ENCODE measurements around the gene EXOG.

The EXOG gene

GRCh38 chr3:38548154-38548931 lies 52.2 kb downstream of the EXOG start:
- Histone ChIP-seq H3K9ac (ENCODE audit: low read length in 2 of 2) (no peak overlapping the region), H3K36me3 (ENCODE audit: control insufficient read depth in 2 of 2, insufficient read depth in 2 of 2, low read length in 2 of 2) (no peaks in the 10 kb centered on the region), H3K27me3 (ENCODE audit: control insufficient read depth in 1 of 2, insufficient read depth in 2 of 2, low read length in 2 of 2) (no peaks in the 10 kb centered on the region), H3K27ac (ENCODE audit: low read length) (no peak overlapping the region), H3K9me3 (ENCODE audit: control insufficient read depth in 2 of 2, low read length in 2 of 2) (no peaks in the 10 kb centered on the region), H3K4me1 (ENCODE audit: control insufficient read depth, insufficient read depth, low read length) (no peaks in the 10 kb centered on the region), H3K4me3 (ENCODE audit: low read length in 2 of 2) (no peak overlapping the region)

- Histone ChIP-seq H3K9me3 (ENCODE audit: control insufficient read depth in 2 of 2, low read length in 2 of 2) (peaks cover 3 to 6% of the 10 kb centered on the region in 2 donors), H3K4me1 (ENCODE audit: control insufficient read depth, insufficient read depth, low read length) (no peaks in the 10 kb centered on the region), H3K4me3 (ENCODE audit: low read length in 2 of 2) (no peak overlapping the region), H3K27me3 (ENCODE audit: control insufficient read depth in 1 of 2, insufficient read depth in 2 of 2, low read length in 2 of 2) (no peaks in the 10 kb centered on the region), H3K27ac (ENCODE audit: low read length) (no peak overlapping the region), H3K36me3 (ENCODE audit: control insufficient read depth in 2 of 2, insufficient read depth in 2 of 2, low read length in 2 of 2) (no peaks in the 10 kb centered on the region), H3K9ac (ENCODE audit: low read length in 2 of 2) (no peak overlapping the region)
Measured at GRCh38 chr3:38549082-38549481, 52.9 kb downstream of the EXOG start.

- no peak overlapping the region for H3K4me3 ChIP-seq (ENCODE audit: low read length in 2 of 2)
- no peaks in the 10 kb centered on the region for H3K4me1 ChIP-seq (ENCODE audit: control insufficient read depth, insufficient read depth, low read length)
- no peaks in the 10 kb centered on the region for H3K27me3 ChIP-seq (ENCODE audit: control insufficient read depth in 1 of 2, insufficient read depth in 2 of 2, low read length in 2 of 2)
- no peak overlapping the region for H3K9ac ChIP-seq (ENCODE audit: low read length in 2 of 2)
- peaks cover 6 to 8% of the 10 kb centered on the region in 2 donors for H3K9me3 ChIP-seq (ENCODE audit: control insufficient read depth in 2 of 2, low read length in 2 of 2)
- H3K36me3 ChIP-seq (ENCODE audit: control insufficient read depth in 2 of 2, insufficient read depth in 2 of 2, low read length in 2 of 2): no peaks in the 10 kb centered on the region
- no peak overlapping the region for H3K27ac ChIP-seq (ENCODE audit: low read length)
Measured at GRCh38 chr3:38549486-38549885, 53.3 kb downstream of the EXOG start.

- no peak overlapping the region for H3K27ac ChIP-seq (ENCODE audit: low read length)
- no peaks in the 10 kb centered on the region for H3K36me3 ChIP-seq (ENCODE audit: control insufficient read depth in 2 of 2, insufficient read depth in 2 of 2, low read length in 2 of 2)
- H3K9me3 ChIP-seq (ENCODE audit: control insufficient read depth in 2 of 2, low read length in 2 of 2): peaks cover 6 to 8% of the 10 kb centered on the region in 2 donors
- no peaks in the 10 kb centered on the region for H3K4me1 ChIP-seq (ENCODE audit: control insufficient read depth, insufficient read depth, low read length)
- H3K4me3 ChIP-seq (ENCODE audit: low read length in 2 of 2): no peak overlapping the region
- H3K9ac ChIP-seq (ENCODE audit: low read length in 2 of 2): no peak overlapping the region
- no peaks in the 10 kb centered on the region for H3K27me3 ChIP-seq (ENCODE audit: control insufficient read depth in 1 of 2, insufficient read depth in 2 of 2, low read length in 2 of 2)
Measured at GRCh38 chr3:38549957-38550840, 54.1 kb downstream of the EXOG start.

- Histone ChIP-seq H3K36me3 (ENCODE audit: control insufficient read depth in 2 of 2, insufficient read depth in 2 of 2, low read length in 2 of 2) (no peaks in the 10 kb centered on the region), H3K4me3 (ENCODE audit: low read length in 2 of 2) (no peak overlapping the region), H3K27me3 (ENCODE audit: control insufficient read depth in 1 of 2, insufficient read depth in 2 of 2, low read length in 2 of 2) (no peaks in the 10 kb centered on the region), H3K9ac (ENCODE audit: low read length in 2 of 2) (no peak overlapping the region), H3K4me1 (ENCODE audit: control insufficient read depth, insufficient read depth, low read length) (no peaks in the 10 kb centered on the region), H3K9me3 (ENCODE audit: control insufficient read depth in 2 of 2, low read length in 2 of 2) (peaks cover 6 to 8% of the 10 kb centered on the region in 2 donors), H3K27ac (ENCODE audit: low read length) (no peak overlapping the region)
Measured at GRCh38 chr3:38551026-38551832, 55.1 kb downstream of the EXOG start.

- no peak overlapping the region for H3K9ac ChIP-seq (ENCODE audit: low read length in 2 of 2)
- no peaks in the 10 kb centered on the region for H3K4me1 ChIP-seq (ENCODE audit: control insufficient read depth, insufficient read depth, low read length)
- H3K27ac ChIP-seq (ENCODE audit: low read length): no peak overlapping the region
- no peak overlapping the region for H3K4me3 ChIP-seq (ENCODE audit: low read length in 2 of 2)
- peaks cover 6 to 8% of the 10 kb centered on the region in 2 donors for H3K9me3 ChIP-seq (ENCODE audit: control insufficient read depth in 2 of 2, low read length in 2 of 2)
- H3K36me3 ChIP-seq (ENCODE audit: control insufficient read depth in 2 of 2, insufficient read depth in 2 of 2, low read length in 2 of 2): no peaks in the 10 kb centered on the region
- H3K27me3 ChIP-seq (ENCODE audit: control insufficient read depth in 1 of 2, insufficient read depth in 2 of 2, low read length in 2 of 2): no peaks in the 10 kb centered on the region
Measured at GRCh38 chr3:38552364-38552763, 56.2 kb downstream of the EXOG start.

- Histone ChIP-seq H3K27me3 (ENCODE audit: control insufficient read depth in 1 of 2, insufficient read depth in 2 of 2, low read length in 2 of 2) (no peaks in the 10 kb centered on the region), H3K9ac (ENCODE audit: low read length in 2 of 2) (no peak overlapping the region), H3K4me1 (ENCODE audit: control insufficient read depth, insufficient read depth, low read length) (no peaks in the 10 kb centered on the region), H3K4me3 (ENCODE audit: low read length in 2 of 2) (no peak overlapping the region), H3K36me3 (ENCODE audit: control insufficient read depth in 2 of 2, insufficient read depth in 2 of 2, low read length in 2 of 2) (no peaks in the 10 kb centered on the region), H3K9me3 (ENCODE audit: control insufficient read depth in 2 of 2, low read length in 2 of 2) (peaks cover 6 to 8% of the 10 kb centered on the region in 2 donors), H3K27ac (ENCODE audit: low read length) (no peak overlapping the region)
Measured at GRCh38 chr3:38553071-38553470, 56.9 kb downstream of the EXOG start.

GRCh38 chr3:38554127-38554827 lies 58.1 kb downstream of the EXOG start:
- Histone ChIP-seq H3K4me3 (ENCODE audit: low read length in 2 of 2) (no peak overlapping the region), H3K27ac (ENCODE audit: low read length) (no peak overlapping the region), H3K36me3 (ENCODE audit: control insufficient read depth in 2 of 2, insufficient read depth in 2 of 2, low read length in 2 of 2) (no peaks in the 10 kb centered on the region), H3K27me3 (ENCODE audit: control insufficient read depth in 1 of 2, insufficient read depth in 2 of 2, low read length in 2 of 2) (no peaks in the 10 kb centered on the region), H3K9me3 (ENCODE audit: control insufficient read depth in 2 of 2, low read length in 2 of 2) (peaks cover 6 to 8% of the 10 kb centered on the region in 2 donors), H3K9ac (ENCODE audit: low read length in 2 of 2) (no peak overlapping the region), H3K4me1 (ENCODE audit: control insufficient read depth, insufficient read depth, low read length) (no peaks in the 10 kb centered on the region)

GRCh38 chr3:38555149-38555840 lies 59.2 kb downstream of the EXOG start:
- H3K27ac ChIP-seq (ENCODE audit: low read length): no peak overlapping the region
- H3K36me3 ChIP-seq (ENCODE audit: control insufficient read depth in 2 of 2, insufficient read depth in 2 of 2, low read length in 2 of 2): no peaks in the 10 kb centered on the region
- no peak overlapping the region for H3K4me3 ChIP-seq (ENCODE audit: low read length in 2 of 2)
- H3K27me3 ChIP-seq (ENCODE audit: control insufficient read depth in 1 of 2, insufficient read depth in 2 of 2, low read length in 2 of 2): no peaks in the 10 kb centered on the region
- H3K9ac ChIP-seq (ENCODE audit: low read length in 2 of 2): no peak overlapping the region
- peaks cover 6 to 8% of the 10 kb centered on the region in 2 donors for H3K9me3 ChIP-seq (ENCODE audit: control insufficient read depth in 2 of 2, low read length in 2 of 2)
- H3K4me1 ChIP-seq (ENCODE audit: control insufficient read depth, insufficient read depth, low read length): no peaks in the 10 kb centered on the region
